Osteocyte (in vitro differentiated cells): Measurements from ENCODE around the gene PICALM. TPM values are rescaled to one million over a fixed set of nuclear protein-coding genes. Genes with fewer than 3 reads are reported as not detected.

Source experiments
- DNase-seq: peaks from one replicate; pipeline ENCODE4 v3.0.0; 2021; ENCODE audit warnings: mixed read lengths; ENCODE audit not compliant: unreplicated experiment; ENCODE audit errors: extremely low spot score
- H3K27ac Mint-ChIP-seq: one replicate; pipeline ENCODE4 v1.8.0; 2021; ENCODE audit warnings: mild to moderate bottlenecking, mixed read lengths; ENCODE audit not compliant: unreplicated experiment
- H3K27me3 Mint-ChIP-seq: one replicate; pipeline ENCODE4 v1.8.0; 2021; ENCODE audit warnings: mixed read lengths; ENCODE audit not compliant: unreplicated experiment
- H3K36me3 Mint-ChIP-seq: one replicate; pipeline ENCODE4 v1.8.0; 2021; ENCODE audit warnings: mixed read lengths; ENCODE audit not compliant: unreplicated experiment
- H3K4me1 Mint-ChIP-seq: one replicate; pipeline ENCODE4 v1.8.0; 2021; ENCODE audit warnings: mixed read lengths; ENCODE audit not compliant: unreplicated experiment
- H3K4me3 Mint-ChIP-seq: one replicate; pipeline ENCODE4 v1.8.0; 2021; ENCODE audit warnings: mild to moderate bottlenecking, moderate library complexity, mixed read lengths; ENCODE audit not compliant: unreplicated experiment
- H3K9me3 Mint-ChIP-seq: one replicate; pipeline ENCODE4 v1.8.0; 2021; ENCODE audit warnings: mixed read lengths; ENCODE audit not compliant: unreplicated experiment
- CTCF ChIP-seq: fragments of 200-600 bp; sonication (generic); IDR thresholded peaks from 2 replicates; pipeline ENCODE4 v1.5.0; 2021; ENCODE audit warnings: antibody characterized with exemption, mild to moderate bottlenecking, moderate library complexity
- total RNA-seq: library from RNA; stranded (reverse); gene quantifications from 2 replicates; pipeline ENCODE4 v1.2.1, GENCODE V29; 2021

The PICALM gene
- total RNA-seq, 1 donor from 2014 or later = 267 TPM

GRCh38 chr11:85912414-85912813 lies 156.5 kb downstream of the PICALM start:
- Mint-ChIP-seq H3K36me3 (no peaks in the 10 kb centered on the region), H3K4me1 (no peaks in the 10 kb centered on the region), H3K9me3 (peaks cover 10% of the 10 kb centered on the region), H3K4me3 (no peak overlapping the region), H3K27me3 (peaks cover 26% of the 10 kb centered on the region), H3K27ac (no peak overlapping the region)
- DNase-seq = no peak
- no peak for TF ChIP-seq CTCF

Other genes with a start within 250 kb of the PICALM start
- gene CCDC83, start 213.7 kb downstream of the PICALM start, total RNA-seq = not detected in 2 replicates
- gene EED, start 175.7 kb upstream of the PICALM start, total RNA-seq = 16.5 and 18.5 TPM in 2 replicates
- gene HIKESHI, start 233.2 kb upstream of the PICALM start, total RNA-seq = 33.6 and 38.8 TPM in 2 replicates